Kidney capillary endothelial cell (primary cell): ENCODE measurements around the gene SKAP1.
"Not testable (repeated sequence)": the region's sequence is repeated elsewhere in the genome, so short reads cannot be mapped to it uniquely, and the experiment has no call there.

Experiments used
- DNase-seq: peaks from one replicate; pipeline ENCODE4 v3.0.0-alpha.2; 2018; ENCODE audit warnings: low spot score

Gene SKAP1

GRCh38 chr17:48429638-48430586 lies at the start of gene SKAP1:
TSS of gene SKAP1 (minus strand) at chr17:48430214.
- DNase-seq: no peak

GRCh38 chr17:48479014-48479402 lies 49.0 kb upstream of the SKAP1 start:
- DNase-seq: no peak

GRCh38 chr17:48478224-48479013 lies 48.4 kb upstream of the SKAP1 start:
- DNase-seq: no peak

GRCh38 chr17:48477221-48477620 lies 47.2 kb upstream of the SKAP1 start:
- DNase-seq: no peak

- no peak for DNase-seq
Measured at GRCh38 chr17:48472411-48473281, 42.6 kb upstream of the SKAP1 start.

GRCh38 chr17:48471817-48472410 lies 41.9 kb upstream of the SKAP1 start:
- DNase-seq: no peak

GRCh38 chr17:48470388-48471034 lies 40.5 kb upstream of the SKAP1 start:
- DNase-seq: no peak

GRCh38 chr17:48469227-48469626 lies 39.2 kb upstream of the SKAP1 start:
- DNase-seq: no peak

GRCh38 chr17:48468299-48468698 lies 38.3 kb upstream of the SKAP1 start:
- no peak for DNase-seq

- DNase-seq: no peak
Measured at GRCh38 chr17:48465884-48466283, 35.9 kb upstream of the SKAP1 start.

GRCh38 chr17:48463526-48463925 lies 33.5 kb upstream of the SKAP1 start:
- DNase-seq: no peak

GRCh38 chr17:48462946-48463345 lies 32.9 kb upstream of the SKAP1 start:
- DNase-seq: no peak

- DNase-seq: no peak
Measured at GRCh38 chr17:48460052-48460451, 30.0 kb upstream of the SKAP1 start.

- no peak for DNase-seq
Measured at GRCh38 chr17:48459070-48459844, 29.2 kb upstream of the SKAP1 start.

GRCh38 chr17:48457080-48457836 lies 27.2 kb upstream of the SKAP1 start:
- DNase-seq: peak; percentile 49

- no peak for DNase-seq
Measured at GRCh38 chr17:48456589-48456988, 26.6 kb upstream of the SKAP1 start.

GRCh38 chr17:48455791-48456190 lies 25.8 kb upstream of the SKAP1 start:
- DNase-seq: no peak

GRCh38 chr17:48453447-48453846 lies 23.4 kb upstream of the SKAP1 start:
- DNase-seq: no peak

- DNase-seq: no peak
Measured at GRCh38 chr17:48451489-48451888, 21.5 kb upstream of the SKAP1 start.

GRCh38 chr17:48449335-48449734 lies 19.3 kb upstream of the SKAP1 start:
- not testable (repeated sequence) for DNase-seq
